Thoracic aorta (tissue), 2 donors: ENCODE results near the gene CRIP1. TPM values are rescaled to one million over a fixed set of nuclear protein-coding genes. Genes with fewer than 3 reads are reported as not detected.

ENCODE experiments used
- ATAC-seq: fragments of 150-250 bp; one replicate; pipeline ENCODE4 v1.8.0; 2017; ENCODE audit warnings: low read depth; ENCODE audit not compliant: insufficient number of reproducible peaks, low FRiP score
- DNase-seq: peaks from one replicate; pipeline ENCODE4 v3.0.0-alpha.2; 2020; ENCODE audit warnings: low spot score
- H3K27ac ChIP-seq, 2 donors: fragments of 200-600 bp; sonication (generic); 1 replicate in 1 of 2; 2 replicates in 1 of 2; pipeline ENCODE4 v1.5.1; 2016; ENCODE audit warnings: mild to moderate bottlenecking in 2 of 2, moderate library complexity in 2 of 2
- H3K27me3 ChIP-seq: fragments of 200-600 bp; sonication (generic); replicated peaks from 2 replicates; pipeline ENCODE4 v1.6.0; 2016; ENCODE audit warnings: mild to moderate bottlenecking; ENCODE audit not compliant: insufficient read depth
- H3K36me3 ChIP-seq: fragments of 200-600 bp; sonication (generic); one replicate; pipeline ENCODE4 v1.5.1; 2016
- H3K4me1 ChIP-seq, 2 donors: fragments of 200-600 bp; sonication (generic); 1 replicate in 1 of 2; 2 replicates in 1 of 2; pipeline versions ENCODE4 v1.5.1 to v1.6.0; 2016; ENCODE audit warnings: low read depth in 2 of 2, mild to moderate bottlenecking in 1 of 2; ENCODE audit not compliant: control insufficient read depth in 1 of 2
- H3K4me3 ChIP-seq: fragments of 200-600 bp; sonication (generic); 2 replicates; pipeline ENCODE4 v1.5.1; 2016; ENCODE audit warnings: mild to moderate bottlenecking
- H3K9me3 ChIP-seq: fragments of 200-600 bp; sonication (generic); 2 replicates; pipeline ENCODE4 v1.5.1; 2016
- CTCF ChIP-seq: fragments of 200-600 bp; sonication (generic); IDR thresholded peaks from one replicate; pipeline ENCODE4 v1.5.1; 2019; ENCODE audit warnings: antibody characterized with exemption
- total RNA-seq, 2 donors: library from RNA; depleted of rRNA; stranded (reverse); fragments of >200 nt; gene quantifications; one replicate each; pipeline versions ENCODE4 v1.1.0 to v1.2.3, GENCODE V29; 2016

Gene CRIP1
- total RNA-seq, 2 donors from 2014 or later: 75.4 to 325 TPM

- DNase-seq (no peak), ATAC-seq (no peak)
- no peak for TF ChIP-seq CTCF
- H3K27me3 ChIP-seq: no peaks in the 10 kb centered on the region
- no peaks in the 10 kb centered on the region for H3K36me3 ChIP-seq
- H3K4me3 ChIP-seq: no peak overlapping the region
- no peaks in the 10 kb centered on the region for H3K4me1 ChIP-seq
- no peak overlapping the region for H3K27ac ChIP-seq
- no peaks in the 10 kb centered on the region for H3K9me3 ChIP-seq
Measured at GRCh38 chr14:105502446-105503295, 16.0 kb downstream of the CRIP1 start.

GRCh38 chr14:105503296-105503640 is 16.6 kb downstream of the CRIP1 start:
- no peaks in the 10 kb centered on the region for H3K36me3 ChIP-seq
- no peak overlapping the region for H3K4me3 ChIP-seq
- H3K27me3 ChIP-seq: no peaks in the 10 kb centered on the region
- DNase-seq: no peak
- no peak for TF ChIP-seq CTCF
- H3K27ac ChIP-seq: no peak overlapping the region
- H3K9me3 ChIP-seq: no peaks in the 10 kb centered on the region
- no peak for ATAC-seq
- H3K4me1 ChIP-seq: no peaks in the 10 kb centered on the region

- Histone ChIP-seq H3K9me3 (no peaks in the 10 kb centered on the region), H3K4me1 (no peaks in the 10 kb centered on the region), H3K36me3 (no peaks in the 10 kb centered on the region), H3K27me3 (no peaks in the 10 kb centered on the region), H3K4me3 (no peak overlapping the region), H3K27ac (no peak overlapping the region)
- DNase-seq (no peak), ATAC-seq (no peak)
- no peak for TF ChIP-seq CTCF
Measured at GRCh38 chr14:105503935-105504692, 17.4 kb downstream of the CRIP1 start.

GRCh38 chr14:105505101-105505500 is 18.4 kb downstream of the CRIP1 start:
- Histone ChIP-seq H3K9me3 (no peaks in the 10 kb centered on the region), H3K4me3 (no peak overlapping the region), H3K27me3 (no peaks in the 10 kb centered on the region), H3K36me3 (no peaks in the 10 kb centered on the region), H3K4me1 (no peaks in the 10 kb centered on the region), H3K27ac (no peak overlapping the region)
- DNase-seq: no peak
- no peak for TF ChIP-seq CTCF
- no peak for ATAC-seq

- ATAC-seq: no peak
- TF ChIP-seq CTCF: no peak
- Histone ChIP-seq H3K9me3 (no peaks in the 10 kb centered on the region), H3K4me3 (no peak overlapping the region), H3K4me1 (no peaks in the 10 kb centered on the region), H3K36me3 (no peaks in the 10 kb centered on the region), H3K27me3 (no peaks in the 10 kb centered on the region), H3K27ac (no peak overlapping the region)
- DNase-seq: no peak
Measured at GRCh38 chr14:105507247-105507646, 20.6 kb downstream of the CRIP1 start.
